Gastroesophageal sphincter (tissue), 3 donors: ENCODE measurements around the gene LDB3.

Experiments used
- CTCF ChIP-seq, 4 experiments: fragments of 200-600 bp in 2 of 4; fragments of 450-650 bp in 2 of 4; sonication (generic) in 1 of 4; IDR thresholded peaks; one replicate each; pipeline ENCODE4 v1.5.1; 2017 to 2019; ENCODE audit warnings: antibody characterized with exemption in 4 of 4, mild to moderate bottlenecking in 2 of 4, moderate library complexity in 2 of 4
- EP300 ChIP-seq: sonication (generic); formaldehyde crosslinking; IDR thresholded peaks from one replicate; pipeline ENCODE4 v1.6.1; 2017; ENCODE audit warnings: antibody characterized with exemption, mild to moderate bottlenecking
- POLR2A ChIP-seq, 2 donors: fragments of 450-650 bp; IDR thresholded peaks; one replicate each; pipeline ENCODE4 v1.6.1; 2017; ENCODE audit warnings: antibody characterized with exemption in 2 of 2, mild to moderate bottlenecking in 2 of 2, moderate library complexity in 1 of 2

GRCh38 chr10:86724445-86724844, 56.1 kb downstream of the LDB3 start:
- TF ChIP-seq CTCF (IDR thresholded peaks at IDR 0.05), result no peak
- TF ChIP-seq POLR2A (IDR thresholded peaks at IDR 0.05), result no peak
- no peak for TF ChIP-seq EP300
